IPS DF 6.9 (cell line): ENCODE data around the gene GPR32.
A peak's percentile ranks its signal among the peaks of the same experiment; 100 is the strongest.
"Not testable (repeated sequence)": the region's sequence is repeated elsewhere in the genome, so short reads cannot be mapped to it uniquely, and the experiment has no call there.

Experiments
- DNase-seq: peaks from one replicate; pipeline ENCODE4 v3.0.0-alpha.2; 2013; ENCODE audit warnings: low read depth, low spot score
- H3K27ac ChIP-seq: one replicate; pipeline ENCODE4 v1.5.1; 2013; ENCODE audit warnings: low read length, control low read depth
- H3K27me3 ChIP-seq: 2 replicates; pipeline ENCODE4 v1.6.1; 2013; ENCODE audit warnings: mild to moderate bottlenecking, low read length; ENCODE audit not compliant: control insufficient read depth, insufficient read depth
- H3K36me3 ChIP-seq: 2 replicates; pipeline ENCODE4 v1.6.1; 2013; ENCODE audit warnings: low read length; ENCODE audit not compliant: control insufficient read depth, insufficient read depth
- H3K4me1 ChIP-seq: 2 replicates; pipeline ENCODE4 v1.6.1; 2013; ENCODE audit warnings: low read length; ENCODE audit not compliant: control insufficient read depth, insufficient read depth
- H3K4me3 ChIP-seq: 2 replicates; pipeline ENCODE4 v1.5.1; 2013; ENCODE audit warnings: mild to moderate bottlenecking, low read length
- H3K9me3 ChIP-seq: 2 replicates; pipeline ENCODE4 v1.6.1; 2013; ENCODE audit warnings: low read length, inconsistent platforms; ENCODE audit not compliant: control insufficient read depth, insufficient read depth
- WGBS: extraction: QIAGEN DNeasy Blood & Tissue Kit; methylation state at CpG from one replicate; pipeline ENCODE4 v1.1.7; 2013; ENCODE audit warnings: mixed read lengths, missing lambda C conversion rate; ENCODE audit not compliant: insufficient read length, insufficient coverage; 5-methylcytosine and 5-hydroxymethylcytosine counted together

GPR32 gene

GRCh38 chr19:50798659-50799546 is 28.6 kb downstream of the GPR32 start:
- peaks cover 35% of the 10 kb centered on the region for H3K36me3 ChIP-seq
- DNase-seq: no peak
- no peak overlapping the region for H3K4me3 ChIP-seq
- peaks cover 4% of the 10 kb centered on the region; the same call in 1 of the 2 replicates for H3K4me1 ChIP-seq
- H3K9me3 ChIP-seq: no peaks in the 10 kb centered on the region
- no peak overlapping the region for H3K27ac ChIP-seq
- no peaks in the 10 kb centered on the region for H3K27me3 ChIP-seq
- WGBS: no CpG with 5 or more reads among the region's 21 CpGs

- Histone ChIP-seq H3K4me1 (peaks cover 3% of the 10 kb centered on the region; the same call in 1 of the 2 replicates), H3K27ac (no peak overlapping the region), H3K36me3 (peaks cover 35% of the 10 kb centered on the region)
Observed at GRCh38 chr19:50799547-50799851, 29.2 kb downstream of the GPR32 start.

GRCh38 chr19:50801107-50801506 is 30.8 kb downstream of the GPR32 start:
- H3K9me3 ChIP-seq: no peaks in the 10 kb centered on the region

More at GRCh38 chr19:50799547-50799851, 29.2 kb downstream of the GPR32 start:
- DNase-seq: no peak
- WGBS: no CpG with 5 or more reads among the region's 3 CpGs
- H3K27me3 ChIP-seq: no peaks in the 10 kb centered on the region
- no peaks in the 10 kb centered on the region for H3K9me3 ChIP-seq
- H3K4me3 ChIP-seq: no peak overlapping the region

GRCh38 chr19:50803633-50804419 is 33.6 kb downstream of the GPR32 start:
- H3K27me3 ChIP-seq: no peaks in the 10 kb centered on the region
- H3K4me3 ChIP-seq: peak overlapping the region; percentile 100
- no peak overlapping the region for H3K27ac ChIP-seq
- H3K36me3 ChIP-seq: peaks cover 19% of the 10 kb centered on the region
- WGBS: no CpG with 5 or more reads among the region's 40 CpGs
- H3K9me3 ChIP-seq: no peaks in the 10 kb centered on the region
- H3K4me1 ChIP-seq: no peaks in the 10 kb centered on the region
- DNase-seq: no peak

More at GRCh38 chr19:50801107-50801506, 30.8 kb downstream of the GPR32 start:
- no peak for DNase-seq
- peaks cover 35% of the 10 kb centered on the region for H3K36me3 ChIP-seq
- H3K27me3 ChIP-seq: no peaks in the 10 kb centered on the region
- no peak overlapping the region for H3K27ac ChIP-seq
- no peak overlapping the region for H3K4me3 ChIP-seq
- no CpG with 5 or more reads among the region's 8 CpGs for WGBS
- H3K4me1 ChIP-seq: peaks cover 3% of the 10 kb centered on the region; the same call in 1 of the 2 replicates

- no peaks in the 10 kb centered on the region for H3K27me3 ChIP-seq
Observed at GRCh38 chr19:50804420-50805272, 34.4 kb downstream of the GPR32 start.

GRCh38 chr19:50808856-50809255 is 38.6 kb downstream of the GPR32 start:
- no peaks in the 10 kb centered on the region for H3K27me3 ChIP-seq
- no peaks in the 10 kb centered on the region for H3K9me3 ChIP-seq
- no peak overlapping the region for H3K4me3 ChIP-seq
- H3K36me3 ChIP-seq: no peaks in the 10 kb centered on the region
- H3K27ac ChIP-seq: no peak overlapping the region
- WGBS: no CpG with 5 or more reads among the region's 1 CpG
- no peak for DNase-seq
- H3K4me1 ChIP-seq: no peaks in the 10 kb centered on the region

More at GRCh38 chr19:50804420-50805272, 34.4 kb downstream of the GPR32 start:
- peak overlapping the region; percentile 100 for H3K4me3 ChIP-seq
- H3K9me3 ChIP-seq: no peaks in the 10 kb centered on the region
- H3K4me1 ChIP-seq: no peaks in the 10 kb centered on the region
- H3K27ac ChIP-seq: no peak overlapping the region
- DNase-seq: peak; percentile 92
- no CpG with 5 or more reads among the region's 62 CpGs for WGBS
- H3K36me3 ChIP-seq: peaks cover 10% of the 10 kb centered on the region

- H3K36me3 ChIP-seq, H3K4me3 ChIP-seq, H3K4me1 ChIP-seq, H3K27me3 ChIP-seq, H3K9me3 ChIP-seq, DNase-seq, H3K27ac ChIP-seq: not testable (repeated sequence)
- no CpG with 5 or more reads among the region's 3 CpGs for WGBS
Observed at GRCh38 chr19:50811622-50812238, 41.5 kb downstream of the GPR32 start.

- H3K9me3 ChIP-seq: no peaks in the 10 kb centered on the region
- no CpG with 5 or more reads among the region's 3 CpGs for WGBS
- no peak overlapping the region for H3K27ac ChIP-seq
- DNase-seq: no peak
- no peaks in the 10 kb centered on the region for H3K36me3 ChIP-seq
- H3K27me3 ChIP-seq: no peaks in the 10 kb centered on the region
- H3K4me1 ChIP-seq: no peaks in the 10 kb centered on the region
- no peak overlapping the region for H3K4me3 ChIP-seq
Observed at GRCh38 chr19:50812474-50812873, 42.2 kb downstream of the GPR32 start.

- H3K27me3 ChIP-seq: no peaks in the 10 kb centered on the region
- H3K27ac ChIP-seq: no peak overlapping the region
- DNase-seq: no peak
- 0 out of 2 replicates have a peak, but pooled peaks cover 4% of the 10 kb centered on the region for H3K4me1 ChIP-seq
- WGBS: no CpG with 5 or more reads among the region's 5 CpGs
- no peaks in the 10 kb centered on the region for H3K36me3 ChIP-seq
- no peaks in the 10 kb centered on the region for H3K9me3 ChIP-seq
- no peak overlapping the region for H3K4me3 ChIP-seq
Observed at GRCh38 chr19:50814883-50815282, 44.6 kb downstream of the GPR32 start.
